AG09319 (cell line): ENCODE results near the gene QSOX1.

Source experiments
- DNase-seq: peaks from one replicate; pipeline ENCODE4 v3.0.0-alpha.2; 2010; ENCODE audit warnings: low read depth; ENCODE audit errors: extremely low read depth
- CTCF ChIP-seq: IDR thresholded peaks from 2 replicates; pipeline ENCODE4 v1.5.1; 2011; ENCODE audit warnings: low read depth, mild to moderate bottlenecking, inconsistent platforms, low read length, moderate library complexity

Gene QSOX1

GRCh38 chr1:180177931-180178330, 23.3 kb downstream of the QSOX1 start:
- DNase-seq, result no peak
- no peak for TF ChIP-seq CTCF

GRCh38 chr1:180178511-180179161, 24.0 kb downstream of the QSOX1 start:
- TF ChIP-seq CTCF, result peak; percentile 96
- no peak for DNase-seq

GRCh38 chr1:180179162-180179957, 24.7 kb downstream of the QSOX1 start:
- DNase-seq, result no peak
- no peak for TF ChIP-seq CTCF

- peak; percentile 28 for TF ChIP-seq CTCF
- no peak for DNase-seq
Measured at GRCh38 chr1:180181048-180181447, 26.4 kb downstream of the QSOX1 start.

GRCh38 chr1:180181996-180182642, 27.4 kb downstream of the QSOX1 start:
- TF ChIP-seq CTCF, result no peak
- DNase-seq, result no peak

GRCh38 chr1:180182643-180183311, 28.1 kb downstream of the QSOX1 start:
- no peak for DNase-seq
- no peak for TF ChIP-seq CTCF
